GM08714 (cell line): ENCODE data around the gene ZNF777.
"Not testable (repeated sequence)": the region's sequence is repeated elsewhere in the genome, so short reads cannot be mapped to it uniquely, and the experiment has no call there.

Experiments
- H3K4me3 ChIP-seq: fragments of 200-500 bp; sonication (Bioruptor generic); 2 replicates; pipeline ENCODE4 v1.5.1; 2014; ENCODE audit warnings: mild to moderate bottlenecking, low read length, inconsistent platforms
- ZNF274 ChIP-seq: IDR thresholded peaks from 2 replicates; pipeline ENCODE4 v1.6.1; 2012; ENCODE audit warnings: mild to moderate bottlenecking, low read depth, low read length

The ZNF777 gene

DNA sequence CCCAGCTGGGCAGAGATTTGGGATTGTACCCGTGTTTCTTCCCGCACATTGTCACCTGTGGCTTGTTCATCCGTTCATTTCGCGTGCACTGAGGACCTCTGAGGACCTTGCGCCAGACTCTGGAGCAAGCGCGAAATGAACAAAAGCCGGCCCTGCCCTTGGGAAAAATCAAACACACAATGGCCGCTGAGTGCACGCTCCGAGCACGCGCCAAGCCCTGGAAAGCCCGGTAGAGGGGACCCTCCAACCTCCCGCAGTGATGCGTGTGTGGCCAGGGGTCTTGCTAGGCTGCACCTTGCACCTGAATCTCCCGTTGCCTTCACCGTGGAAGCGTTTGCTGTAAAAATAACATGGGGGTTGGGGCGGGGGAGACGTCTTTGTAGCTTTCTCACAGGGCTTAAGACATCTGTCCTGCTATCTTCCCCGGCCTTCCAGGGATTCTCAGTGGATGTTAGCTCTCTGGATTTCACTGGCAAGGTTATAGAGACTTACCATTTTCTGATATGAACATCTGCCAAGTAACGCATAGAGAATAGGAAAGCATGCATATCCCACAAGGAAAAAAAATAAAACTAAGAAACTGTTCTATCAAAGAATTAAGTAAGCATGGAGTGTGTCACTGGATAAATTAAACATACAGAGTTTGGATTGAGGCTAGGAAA lies 37.3 kb downstream of the ZNF777 start:
- H3K4me3 ChIP-seq = no peak overlapping the region
- no peak for TF ChIP-seq ZNF274

DNA sequence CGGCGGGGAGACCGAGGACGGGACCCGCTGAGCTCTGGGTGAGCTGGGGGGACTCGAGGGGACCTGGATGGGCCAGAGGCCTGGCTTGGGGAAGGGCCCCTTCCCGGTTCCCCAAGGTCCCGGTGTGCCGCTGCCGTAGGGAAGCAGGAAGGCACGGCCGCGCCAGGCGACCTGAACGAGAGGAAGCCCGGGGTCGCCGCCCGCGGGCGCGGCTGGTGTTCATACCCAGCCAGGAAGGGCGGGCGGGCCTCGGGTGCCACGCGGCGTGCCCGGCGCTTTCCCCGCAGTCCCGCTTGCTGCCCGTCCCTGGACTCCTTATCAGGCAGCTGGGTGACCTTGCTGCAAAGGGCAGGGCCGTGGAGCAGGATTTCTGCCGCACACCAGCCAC lies 38.0 kb downstream of the ZNF777 start:
- H3K4me3 ChIP-seq = peak overlapping the region; percentile 5; the same call in 1 of the 2 replicates

DNA sequence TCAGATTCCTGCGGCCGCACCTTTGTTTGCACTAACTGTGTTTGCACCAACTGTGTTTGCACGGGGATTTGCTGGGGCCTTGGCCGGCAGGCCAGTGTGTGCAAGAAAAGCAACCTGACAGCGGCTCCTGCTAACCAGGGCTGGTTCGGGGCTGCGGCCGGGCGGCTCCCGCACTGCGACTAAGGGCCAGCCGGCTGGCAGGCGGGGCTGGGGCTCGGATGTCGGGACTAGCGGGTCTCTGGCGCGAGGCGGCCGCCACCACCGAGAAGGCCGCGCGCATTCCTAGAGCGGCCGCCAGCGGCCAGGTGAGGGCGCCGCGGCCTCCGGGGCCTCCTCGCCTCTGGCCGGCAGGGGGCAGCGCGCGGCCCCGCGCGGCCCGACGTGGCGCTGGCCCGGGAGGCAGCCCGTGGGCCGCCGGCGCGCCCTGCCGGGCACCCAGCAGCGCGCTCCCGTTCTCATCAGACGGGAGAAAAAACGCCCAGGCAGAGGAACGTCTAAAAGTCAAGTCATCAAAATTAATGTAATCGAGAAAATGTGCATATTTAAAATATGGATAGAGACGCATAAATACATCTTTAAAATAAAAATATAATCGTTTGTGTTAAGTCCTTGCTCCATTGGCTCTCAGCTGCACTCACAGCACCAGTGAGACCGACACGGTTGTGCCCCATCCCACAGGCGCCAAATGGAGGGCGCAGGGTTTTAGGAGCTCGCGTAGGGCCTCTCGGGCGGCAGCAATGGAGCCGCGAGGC lies 38.5 kb downstream of the ZNF777 start:
- H3K4me3 ChIP-seq = peak overlapping the region; percentile 43; the same call in 1 of the 2 replicates
- no peak for TF ChIP-seq ZNF274

More for the DNA sequence above, 38.0 kb downstream of the ZNF777 start:
- no peak for TF ChIP-seq ZNF274

DNA sequence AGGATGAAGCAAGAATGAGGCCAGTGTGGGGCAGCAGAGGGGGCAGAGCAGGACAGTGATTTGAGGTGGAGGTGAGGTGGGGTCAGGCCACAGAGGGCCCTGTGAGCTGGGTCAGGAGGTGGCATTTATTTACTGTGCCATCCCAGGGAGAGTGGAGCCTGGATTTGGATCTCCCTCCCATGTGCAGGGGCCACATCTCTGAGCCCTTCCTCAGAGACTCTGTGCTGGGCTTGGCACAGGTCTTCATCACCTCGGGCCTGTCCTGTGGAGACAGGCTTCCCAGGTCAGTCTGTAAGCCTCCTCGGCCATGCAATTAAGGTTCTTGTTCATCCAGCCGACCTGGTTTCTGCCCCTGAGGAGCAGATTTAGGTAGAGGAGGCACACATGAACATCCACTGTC lies 40.9 kb downstream of the ZNF777 start:
- H3K4me3 ChIP-seq = no peak overlapping the region
- no peak for TF ChIP-seq ZNF274

DNA sequence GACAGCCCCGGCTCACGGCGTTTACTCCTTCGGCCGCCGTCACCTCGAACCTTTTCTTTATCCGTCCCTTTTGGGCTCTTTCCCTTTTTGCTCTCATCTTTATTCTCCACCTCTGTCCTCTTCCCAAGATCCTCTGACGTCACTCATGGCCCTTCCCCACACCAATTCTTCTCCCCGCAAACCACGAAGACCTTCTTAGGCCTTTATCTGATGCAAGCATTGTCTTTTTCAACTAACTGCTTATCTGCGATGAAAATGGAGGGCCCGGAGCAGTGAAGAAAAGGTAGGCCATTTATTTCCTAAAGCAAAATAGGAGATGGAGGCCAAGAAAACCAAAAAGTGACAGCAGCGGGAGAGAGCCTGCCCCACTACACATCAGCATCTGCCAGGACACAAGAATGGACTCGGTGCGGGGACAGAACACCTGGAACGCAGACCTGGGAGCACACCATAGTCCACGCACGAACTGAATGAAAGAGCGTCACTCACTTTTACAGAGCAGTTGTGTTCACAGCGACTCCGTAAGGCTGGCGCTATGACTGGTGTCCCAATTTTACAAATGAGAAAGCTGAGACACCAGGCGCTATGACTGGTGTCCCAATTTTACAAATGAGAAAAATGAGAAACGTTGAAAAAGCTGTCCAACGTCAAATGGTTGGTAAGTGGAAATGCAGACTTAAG lies 45.3 kb downstream of the ZNF777 start:
- no peak overlapping the region for H3K4me3 ChIP-seq
- no peak for TF ChIP-seq ZNF274

DNA sequence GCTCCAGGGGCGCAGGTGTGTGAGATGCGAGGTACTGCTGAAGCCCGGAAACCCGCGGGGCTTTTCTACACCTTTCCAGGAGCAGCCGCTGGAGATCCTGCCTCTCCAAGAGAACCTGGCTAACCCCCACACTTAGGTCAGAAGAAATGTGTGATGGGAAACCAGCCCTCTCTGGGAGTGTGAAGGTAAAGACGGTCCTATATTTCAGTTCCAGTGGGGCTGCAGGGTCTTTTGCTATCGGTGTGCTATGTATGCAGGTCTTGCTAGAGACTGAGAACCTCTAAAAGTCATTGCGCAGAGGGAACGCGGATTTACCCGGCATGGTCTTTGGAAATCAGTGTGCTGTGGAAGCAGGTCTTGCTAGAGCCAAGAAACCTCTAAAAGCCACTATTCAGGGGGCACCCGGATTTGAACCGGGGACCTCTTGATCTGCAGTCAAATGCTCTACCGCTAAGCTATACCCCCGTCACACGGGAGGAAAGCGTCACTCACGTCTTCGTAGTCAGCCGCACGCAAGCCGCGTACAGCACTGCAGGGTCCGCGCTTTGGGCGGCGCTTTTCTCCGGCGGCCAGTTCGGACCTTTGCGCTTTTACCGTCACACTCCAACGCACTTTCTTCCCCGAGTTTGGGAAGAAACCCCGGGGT lies 46.0 kb downstream of the ZNF777 start:
- TF ChIP-seq ZNF274 = no peak
- no peak overlapping the region for H3K4me3 ChIP-seq

DNA sequence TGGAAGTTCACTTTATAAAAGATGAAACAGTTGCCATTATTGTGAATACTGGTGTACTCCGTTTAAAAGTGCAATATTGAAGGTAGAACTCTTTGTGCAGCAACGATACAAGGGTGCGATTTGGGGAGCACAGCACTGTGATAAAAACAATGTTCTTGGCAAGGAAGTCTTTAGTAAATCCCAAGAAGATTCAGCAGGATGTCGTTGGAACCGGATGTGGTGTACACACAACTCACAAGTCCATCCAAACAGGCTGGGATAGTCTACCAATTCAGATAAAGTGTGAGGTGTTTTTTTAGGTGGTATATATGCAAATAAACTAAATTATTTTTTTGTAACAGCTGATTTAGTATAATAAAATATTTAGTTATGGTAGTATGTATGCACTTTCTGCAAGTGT lies 46.7 kb downstream of the ZNF777 start:
- no peak overlapping the region for H3K4me3 ChIP-seq
- no peak for TF ChIP-seq ZNF274

DNA sequence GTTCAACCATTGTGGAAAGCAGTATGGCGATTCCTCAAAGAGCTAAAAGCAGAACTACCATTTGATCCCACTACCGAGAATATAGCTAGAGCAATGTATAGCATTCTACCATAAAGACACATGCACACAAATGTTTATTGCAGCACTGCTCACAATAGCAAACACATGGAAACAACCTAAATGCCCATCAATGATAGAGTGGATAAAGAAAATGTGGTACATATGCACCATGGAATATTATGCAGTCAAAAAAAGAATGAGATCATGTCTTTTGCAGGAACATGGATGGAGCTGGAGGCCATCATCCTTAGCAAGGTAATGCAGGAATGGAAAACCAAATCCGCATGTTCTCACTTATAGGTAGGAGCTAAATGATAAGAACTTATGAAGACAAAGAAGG lies 47.8 kb downstream of the ZNF777 start:
- not testable (repeated sequence) for H3K4me3 ChIP-seq

DNA sequence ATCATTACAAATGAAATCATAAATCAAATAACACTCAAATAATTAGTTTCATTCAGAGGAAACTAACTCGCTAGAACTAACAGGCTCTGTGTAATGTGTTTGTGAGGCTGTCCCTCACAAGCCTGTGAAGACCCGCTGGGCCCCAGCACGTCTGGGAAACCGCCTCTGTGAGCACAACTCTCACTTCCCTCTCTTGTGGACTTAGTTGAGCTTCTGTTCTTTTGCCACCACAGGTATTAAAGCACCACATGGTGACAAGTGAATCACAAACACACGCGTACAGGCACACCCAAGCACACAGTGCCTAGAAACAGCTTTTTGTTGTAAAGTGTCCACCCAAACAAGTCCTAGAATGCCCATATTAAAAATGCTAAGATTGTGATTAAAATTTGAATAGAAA lies 51.0 kb downstream of the ZNF777 start:
- no peak for TF ChIP-seq ZNF274
- no peak overlapping the region for H3K4me3 ChIP-seq

DNA sequence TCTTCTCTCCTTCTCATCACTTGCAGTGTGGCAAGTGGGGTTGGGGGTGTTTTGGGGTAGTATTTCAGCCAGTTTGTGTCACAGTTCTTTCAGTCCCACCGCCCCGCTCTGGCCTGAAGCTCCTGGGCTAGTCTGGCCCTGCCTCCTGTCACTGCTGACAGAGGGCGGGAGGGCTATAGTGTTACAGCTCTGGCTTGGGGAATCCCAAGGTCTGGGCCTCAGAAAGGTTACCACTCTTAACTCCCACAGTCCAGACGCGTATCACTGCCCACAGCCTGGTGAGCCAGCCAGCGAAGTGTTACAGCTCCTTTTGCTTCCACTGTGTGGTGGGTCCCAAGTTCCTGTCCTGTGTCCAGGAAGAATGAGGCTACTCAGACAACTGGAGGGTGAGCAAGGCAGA lies 56.0 kb downstream of the ZNF777 start:
- TF ChIP-seq ZNF274 = no peak
- no peak overlapping the region for H3K4me3 ChIP-seq

DNA sequence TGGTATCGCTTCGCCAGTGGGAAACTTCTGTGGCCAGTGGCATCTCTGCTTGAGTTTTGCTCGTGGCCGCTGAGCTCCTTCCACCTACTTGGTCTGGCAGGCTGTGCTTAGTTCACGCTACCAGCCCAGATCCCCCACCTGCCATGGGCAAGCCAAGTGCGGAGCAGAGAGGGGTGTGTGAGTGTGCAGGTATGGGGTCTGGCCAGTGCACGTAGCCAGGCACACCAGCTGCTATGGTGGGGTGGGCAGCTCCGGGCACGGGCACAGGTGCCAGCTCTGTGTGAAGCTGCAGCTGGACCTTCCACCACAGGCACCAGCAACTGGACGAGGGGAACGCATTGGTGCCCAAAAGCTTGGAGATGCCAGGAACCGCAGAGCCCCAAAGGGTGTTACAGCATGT lies 56.5 kb downstream of the ZNF777 start:
- no peak overlapping the region for H3K4me3 ChIP-seq
- no peak for TF ChIP-seq ZNF274

DNA sequence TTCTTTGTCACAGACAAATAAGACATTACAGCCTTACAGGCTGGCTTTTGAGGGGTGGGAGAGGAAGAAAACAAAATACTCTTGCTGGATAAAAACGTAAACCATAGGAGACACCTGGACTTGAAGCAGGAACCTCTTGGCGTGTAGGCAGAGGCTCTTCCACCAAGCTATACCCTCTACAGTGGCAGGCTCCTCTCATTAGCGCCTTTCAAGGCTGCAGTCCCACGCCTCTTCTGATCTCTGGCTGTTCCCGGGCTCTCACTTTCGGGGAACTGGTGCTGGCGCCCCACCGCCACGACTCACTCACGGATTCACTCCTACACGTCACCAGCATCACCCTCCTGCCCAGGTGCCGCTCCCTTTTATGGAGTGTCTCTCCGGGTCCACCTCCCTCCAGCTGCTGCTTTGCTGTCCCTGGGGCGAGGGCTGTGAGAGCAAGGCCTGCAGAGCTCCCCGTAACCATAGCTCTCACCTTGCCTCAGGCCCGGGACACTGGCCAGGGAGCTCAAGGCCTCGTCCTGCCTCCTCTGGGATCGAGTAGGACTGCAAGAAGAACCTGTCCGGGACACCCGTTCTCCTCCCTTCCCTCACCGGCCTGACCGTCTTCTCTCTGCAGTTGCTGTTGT lies 62.6 kb downstream of the ZNF777 start:
- TF ChIP-seq ZNF274 = no peak

DNA sequence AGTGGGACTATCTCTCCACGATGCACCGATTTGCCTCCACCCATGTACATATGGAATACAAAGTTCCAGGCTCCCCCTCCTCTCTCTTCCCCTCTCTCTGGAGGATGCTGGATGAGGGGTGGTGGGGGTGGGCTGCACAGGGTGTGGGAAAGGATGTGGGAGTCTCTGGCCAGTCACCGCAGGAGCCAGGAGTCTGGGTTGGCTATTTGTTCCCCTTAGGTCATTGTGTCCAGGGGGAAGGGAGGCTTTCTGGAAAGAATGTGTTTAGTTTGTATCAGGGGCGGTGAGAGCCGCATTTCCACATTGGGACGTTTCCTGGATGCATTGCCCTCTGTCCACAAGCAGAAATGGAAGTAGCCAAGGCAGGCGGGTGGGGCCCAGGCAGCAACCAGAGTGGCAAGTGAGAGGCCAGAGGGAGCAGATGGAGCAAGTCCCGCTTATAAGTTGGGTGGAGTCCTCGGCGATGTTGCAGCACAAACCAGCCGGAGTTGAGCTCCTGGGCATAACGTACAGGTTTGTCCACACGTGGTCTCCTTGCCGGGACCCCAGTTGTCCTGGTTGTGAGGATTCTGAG lies 63.3 kb downstream of the ZNF777 start:
- TF ChIP-seq ZNF274 = no peak
- no peak overlapping the region for H3K4me3 ChIP-seq

More for the DNA sequence above, 62.6 kb downstream of the ZNF777 start:
- H3K4me3 ChIP-seq = no peak overlapping the region

DNA sequence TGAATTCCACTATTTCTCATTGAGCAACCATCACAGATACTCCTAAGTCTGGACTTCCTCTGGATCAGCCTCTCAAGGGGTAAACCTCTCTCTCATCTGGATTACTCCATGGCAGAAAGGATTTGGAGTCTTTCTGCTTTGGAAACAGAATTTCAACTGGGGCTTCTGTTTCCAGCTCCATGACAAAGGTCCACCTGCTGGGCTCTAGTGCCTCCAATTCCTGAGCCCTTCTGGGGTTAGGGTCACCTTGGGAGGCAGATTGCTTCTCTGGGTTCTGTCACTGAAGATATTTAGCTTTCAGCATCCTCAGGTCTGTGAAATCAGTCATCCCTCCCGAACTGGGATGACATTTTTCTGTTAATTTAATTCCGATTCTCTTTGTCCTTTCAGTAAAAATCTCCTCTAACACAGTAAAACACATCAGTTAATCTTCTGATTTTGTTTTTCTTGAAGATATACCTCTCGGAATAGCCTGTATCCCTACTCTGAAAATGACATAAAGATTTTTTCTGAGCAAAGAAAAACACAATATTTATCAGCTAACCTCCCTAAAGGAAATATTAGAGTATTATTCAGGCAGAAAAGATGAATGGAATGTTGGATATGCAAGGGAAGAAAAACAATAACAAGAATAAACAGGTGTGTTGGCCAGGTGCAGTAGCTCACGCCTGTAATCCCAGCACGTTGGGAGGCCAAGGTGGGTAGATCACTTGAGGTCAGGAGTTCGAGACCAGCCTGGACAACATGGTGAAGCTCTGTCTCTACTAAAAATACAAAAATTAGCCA lies 72.1 kb downstream of the ZNF777 start:
- not testable (repeated sequence) for H3K4me3 ChIP-seq

DNA sequence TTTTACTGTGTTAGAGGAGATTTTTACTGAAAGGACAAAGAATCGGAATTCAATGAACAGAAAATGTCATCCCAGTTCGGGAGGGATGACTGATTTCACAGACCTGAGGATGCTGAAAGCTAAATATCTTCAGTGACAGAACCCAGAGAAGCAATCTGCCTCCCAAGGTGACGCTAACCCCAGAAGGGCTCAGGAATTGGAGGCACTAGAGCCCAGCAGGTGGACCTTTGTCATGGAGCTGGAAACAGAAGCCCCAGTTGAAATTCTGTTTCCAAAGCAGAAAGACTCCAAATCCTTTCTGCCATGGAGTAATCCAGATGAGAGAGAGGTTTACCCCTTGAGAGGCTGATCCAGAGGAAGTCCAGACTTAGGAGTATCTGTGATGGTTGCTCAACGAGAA lies 74.3 kb downstream of the ZNF777 start:
- H3K4me3 ChIP-seq = not testable (repeated sequence)
